PC-9 (cell line): ENCODE data around the gene GSTO1. TPM values are rescaled to one million over a fixed set of nuclear protein-coding genes. Genes with fewer than 3 reads are reported as not detected.

ENCODE experiments used
- BruUV-seq: library from RNA; stranded (reverse); fragments of 400-500 nt; replicated peaks from 2 replicates; lab custom pipeline; 2021; lab: Mats Ljungman, UMichigan
- CTCF ChIA-PET: fragments of 300-600 bp; sonication (Branson Sonifier 250); formaldehyde crosslinking; loops from one replicate; lab custom pipeline; 2022; ENCODE audit warnings: antibody characterized with exemption; lab: Charles Lee
- POLR2A ChIA-PET: fragments of 300-600 bp; sonication (Branson Sonifier 250); formaldehyde crosslinking; loops from one replicate; lab custom pipeline; 2022; ENCODE audit warnings: antibody characterized with exemption; ENCODE audit not compliant: unreplicated experiment; lab: Charles Lee
- DNase-seq, 2 experiments: peaks; one replicate each; pipeline versions ENCODE4 v3.0.0 to v3.0.0-alpha.2; 2015 to 2022; ENCODE audit warnings: mixed read lengths in 1 of 2
- H2AFZ ChIP-seq: fragments of 200-600 bp; sonication (generic); 2 replicates; pipeline ENCODE4 v1.8.1; 2017; ENCODE audit warnings: antibody characterized with exemption
- H3F3A ChIP-seq: fragments of 200-600 bp; sonication (generic); 2 replicates; pipeline ENCODE4 v1.8.1; 2017; ENCODE audit warnings: antibody characterized with exemption, mild to moderate bottlenecking, low read depth; ENCODE audit not compliant: insufficient read depth
- H3K27ac ChIP-seq: fragments of 200-600 bp; sonication (generic); 2 replicates; pipeline ENCODE4 v1.6.1; 2016; ENCODE audit warnings: mixed run types
- H3K27me3 ChIP-seq: fragments of 200-600 bp; sonication (generic); 2 replicates; pipeline ENCODE4 v1.6.1; 2016; ENCODE audit warnings: low read depth, mixed run types; ENCODE audit not compliant: insufficient read depth
- H3K36me3 ChIP-seq: fragments of 200-600 bp; sonication (generic); 2 replicates; pipeline ENCODE4 v1.6.1; 2016; ENCODE audit warnings: low read depth, mixed run types
- H3K4me1 ChIP-seq: fragments of 200-600 bp; sonication (generic); replicated peaks from 2 replicates; pipeline ENCODE4 v1.6.1; 2016; ENCODE audit warnings: mixed run types; ENCODE audit not compliant: insufficient read depth
- H3K4me2 ChIP-seq: fragments of 200-600 bp; sonication (generic); 2 replicates; pipeline ENCODE4 v1.6.1; 2017; ENCODE audit warnings: mixed run types
- H3K4me3 ChIP-seq: fragments of 200-600 bp; sonication (generic); 2 replicates; pipeline ENCODE4 v1.6.1; 2016; ENCODE audit warnings: mixed run types
- H3K79me2 ChIP-seq: fragments of 200-600 bp; sonication (generic); 2 replicates; pipeline ENCODE4 v1.6.1; 2017; ENCODE audit warnings: low read depth, mixed run types
- H3K9me2 ChIP-seq: fragments of 200-600 bp; sonication (generic); 2 replicates; pipeline ENCODE4 v1.8.1; 2017; ENCODE audit warnings: mild to moderate bottlenecking; ENCODE audit not compliant: insufficient read depth
- H3K9me3 ChIP-seq: fragments of 200-600 bp; sonication (generic); 2 replicates; pipeline ENCODE4 v1.8.1; 2016; ENCODE audit warnings: low read depth; ENCODE audit not compliant: insufficient read depth
- H4K20me1 ChIP-seq: fragments of 200-600 bp; sonication (generic); 2 replicates; pipeline ENCODE4 v1.8.1; 2017; ENCODE audit not compliant: insufficient read depth
- CTCF ChIP-seq: fragments of 200-600 bp; sonication (generic); conservative IDR thresholded peaks from 2 replicates; pipeline ENCODE4 v1.6.1; 2017; ENCODE audit warnings: mixed run types, antibody characterized with exemption, mild to moderate bottlenecking, moderate library complexity
- EZH2 ChIP-seq: fragments of 200-600 bp; sonication (generic); IDR thresholded peaks from 2 replicates; pipeline ENCODE4 v1.8.0; 2017; ENCODE audit warnings: antibody characterized with exemption, low read depth
- intact Hi-C: fragments of 100-400 bp; cut with micrococcal nuclease; formaldehyde crosslinking; loops from one replicate; pipeline ENCODE4 v1.10.0; 2022; ENCODE audit not compliant: unreplicated experiment
- total RNA-seq: library from RNA; stranded (reverse); gene quantifications from 2 replicates; pipeline ENCODE4 v1.2.3, GENCODE V29; 2021

The GSTO1 gene
- total RNA-seq, 1 experiment from 2014 or later, result 77.3 TPM

GRCh38 chr10:104232613-104233102, 22.0 kb upstream of the GSTO1 start:
- no peaks in the 10 kb centered on the region for H3K9me3 ChIP-seq
- no peaks in the 10 kb centered on the region for H3K36me3 ChIP-seq
- intact Hi-C loops, result loop anchor here (2.0 kb wide), 1 partner anchor 22 kb away; the partner anchor contains the start of gene GSTO1
- DNase-seq, result no peak
- ChIA-PET CTCF (interaction anchor here (1.8 kb wide), 1 partner anchor 42 kb away, joined by 5 read pairs; no protein-coding TSS in a partner anchor), POLR2A (interaction anchor here (0.6 kb wide), 4 partner anchors 22 to 206 kb away, joined by 3 to 11 read pairs (median 6); partner anchors contain the start of gene GSTO1)
- H3K4me1 ChIP-seq, result 0 out of 2 replicates have a peak, but pooled peaks cover 7% of the 10 kb centered on the region
- H3K27me3 ChIP-seq, result no peaks in the 10 kb centered on the region
- H3K27ac ChIP-seq, result no peak overlapping the region
- TF ChIP-seq CTCF, result no peak
- TF ChIP-seq EZH2, result no peak
- peak overlapping the region; percentile 97 for H2AFZ ChIP-seq
- no peaks in the 10 kb centered on the region for H3K9me2 ChIP-seq
- H3F3A ChIP-seq, result no peaks in the 10 kb centered on the region
- TSS peak; percentile 47 for BruUV-seq
- H3K4me3 ChIP-seq, result peak overlapping the region; percentile 74
- peak overlapping the region; percentile 92 for H3K4me2 ChIP-seq
- no peaks in the 10 kb centered on the region for H3K79me2 ChIP-seq
- H4K20me1 ChIP-seq, result no peaks in the 10 kb centered on the region

GRCh38 chr10:104233817-104234216, 20.9 kb upstream of the GSTO1 start:
- H2AFZ ChIP-seq, result no peak overlapping the region
- no peak overlapping the region for H3K4me2 ChIP-seq
- no peaks in the 10 kb centered on the region for H3K27me3 ChIP-seq
- no peak overlapping the region for H3K4me3 ChIP-seq
- H4K20me1 ChIP-seq, result no peaks in the 10 kb centered on the region
- H3K9me2 ChIP-seq, result no peaks in the 10 kb centered on the region
- TF ChIP-seq CTCF, result no peak
- TF ChIP-seq EZH2, result no peak
- 0 out of 2 replicates have a peak, but pooled peaks cover 7% of the 10 kb centered on the region for H3K4me1 ChIP-seq
- no peak overlapping the region for H3K27ac ChIP-seq
- ChIA-PET CTCF (no interaction called here), POLR2A (no interaction called here)
- BruUV-seq, result no TSS peak
- H3F3A ChIP-seq, result no peaks in the 10 kb centered on the region
- intact Hi-C loops, result loop anchor here (2.0 kb wide), 1 partner anchor 21 kb away; the partner anchor contains the start of gene GSTO1
- no peaks in the 10 kb centered on the region for H3K9me3 ChIP-seq
- no peaks in the 10 kb centered on the region for H3K79me2 ChIP-seq
- H3K36me3 ChIP-seq, result no peaks in the 10 kb centered on the region
- no peak for DNase-seq

DNA sequence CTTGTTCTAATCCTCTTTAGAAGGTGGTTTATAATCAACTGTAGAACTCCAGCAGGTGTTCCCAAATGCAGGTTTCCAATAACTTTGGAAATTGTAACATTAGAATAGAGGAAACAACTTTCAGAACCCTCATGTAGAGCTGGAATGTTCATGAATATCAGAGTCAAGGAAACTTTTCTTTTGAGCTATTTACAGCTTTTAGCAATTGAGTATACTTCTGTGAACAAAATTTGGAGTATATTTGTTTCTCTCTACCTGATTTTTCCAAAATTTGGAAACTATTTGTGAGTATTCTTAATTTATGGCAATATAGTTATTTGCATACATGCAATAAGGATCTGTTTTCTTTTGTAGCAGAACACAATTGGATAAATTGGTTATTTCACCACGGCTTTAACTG, 19.8 kb upstream of the GSTO1 start:
- TF ChIP-seq CTCF (no peak), EZH2 (no peak)
- ChIA-PET POLR2A (no interaction called here), CTCF (no interaction called here)
- Histone ChIP-seq H3K4me3 (no peak overlapping the region), H3K4me2 (no peak overlapping the region), H3K9me2 (no peaks in the 10 kb centered on the region), H3K27ac (no peak overlapping the region), H3K9me3 (no peaks in the 10 kb centered on the region), H3K27me3 (no peaks in the 10 kb centered on the region), H4K20me1 (no peaks in the 10 kb centered on the region), H3K4me1 (0 out of 2 replicates have a peak, but pooled peaks cover 7% of the 10 kb centered on the region), H3K79me2 (no peaks in the 10 kb centered on the region), H3F3A (no peaks in the 10 kb centered on the region), H2AFZ (no peak overlapping the region), H3K36me3 (no peaks in the 10 kb centered on the region)
- intact Hi-C loops, result no loop called here
- DNase-seq, result no peak
- BruUV-seq, result no TSS peak
